Measurements from ENCODE around the gene MMP15.

- TF ChIP-seq, protein P1, sequence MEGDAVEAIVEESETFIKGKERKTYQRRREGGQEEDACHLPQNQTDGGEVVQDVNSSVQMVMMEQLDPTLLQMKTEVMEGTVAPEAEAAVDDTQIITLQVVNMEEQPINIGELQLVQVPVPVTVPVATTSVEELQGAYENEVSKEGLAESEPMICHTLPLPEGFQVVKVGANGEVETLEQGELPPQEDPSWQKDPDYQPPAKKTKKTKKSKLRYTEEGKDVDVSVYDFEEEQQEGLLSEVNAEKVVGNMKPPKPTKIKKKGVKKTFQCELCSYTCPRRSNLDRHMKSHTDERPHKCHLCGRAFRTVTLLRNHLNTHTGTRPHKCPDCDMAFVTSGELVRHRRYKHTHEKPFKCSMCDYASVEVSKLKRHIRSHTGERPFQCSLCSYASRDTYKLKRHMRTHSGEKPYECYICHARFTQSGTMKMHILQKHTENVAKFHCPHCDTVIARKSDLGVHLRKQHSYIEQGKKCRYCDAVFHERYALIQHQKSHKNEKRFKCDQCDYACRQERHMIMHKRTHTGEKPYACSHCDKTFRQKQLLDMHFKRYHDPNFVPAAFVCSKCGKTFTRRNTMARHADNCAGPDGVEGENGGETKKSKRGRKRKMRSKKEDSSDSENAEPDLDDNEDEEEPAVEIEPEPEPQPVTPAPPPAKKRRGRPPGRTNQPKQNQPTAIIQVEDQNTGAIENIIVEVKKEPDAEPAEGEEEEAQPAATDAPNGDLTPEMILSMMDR (IDR thresholded peaks at IDR 0.05) = no peak
- TF ChIP-seq POLR2A (IDR thresholded peaks at IDR 0.05) = no peak
These were observed 26.6 kb upstream of the MMP15 start for GRCh38 chr16:57998992-57999365.
